ENCODE data around the gene GNAQ. TPM values are rescaled to one million over a fixed set of nuclear protein-coding genes. Genes with fewer than 3 reads are reported as not detected.

Gene GNAQ
- total and polyA plus RNA-seq, 2 of the 13 experiments (the other 11 are each of a cell fraction or from before 2014, with no cell fraction given) = 16.5 to 17.7 TPM

DNA sequence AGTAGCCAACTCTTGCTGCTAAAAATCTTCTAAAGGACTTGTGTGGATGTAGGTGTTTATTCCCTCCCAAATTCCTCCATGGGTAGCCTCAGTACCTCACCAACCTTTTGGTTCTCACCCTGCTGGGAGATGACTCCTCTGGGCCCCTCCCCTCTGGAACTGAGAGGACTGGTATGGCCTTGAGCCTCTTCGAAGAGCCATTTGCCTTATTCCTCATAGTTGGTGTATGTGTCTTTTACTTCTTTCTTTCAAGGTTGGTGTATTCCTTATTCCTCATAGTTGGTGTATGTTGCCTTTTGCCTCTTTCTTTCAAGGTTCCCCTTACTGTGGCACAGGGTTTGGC lies 48.3 kb downstream of the GNAQ start (continued):
- TF ChIP-seq, protein P1, sequence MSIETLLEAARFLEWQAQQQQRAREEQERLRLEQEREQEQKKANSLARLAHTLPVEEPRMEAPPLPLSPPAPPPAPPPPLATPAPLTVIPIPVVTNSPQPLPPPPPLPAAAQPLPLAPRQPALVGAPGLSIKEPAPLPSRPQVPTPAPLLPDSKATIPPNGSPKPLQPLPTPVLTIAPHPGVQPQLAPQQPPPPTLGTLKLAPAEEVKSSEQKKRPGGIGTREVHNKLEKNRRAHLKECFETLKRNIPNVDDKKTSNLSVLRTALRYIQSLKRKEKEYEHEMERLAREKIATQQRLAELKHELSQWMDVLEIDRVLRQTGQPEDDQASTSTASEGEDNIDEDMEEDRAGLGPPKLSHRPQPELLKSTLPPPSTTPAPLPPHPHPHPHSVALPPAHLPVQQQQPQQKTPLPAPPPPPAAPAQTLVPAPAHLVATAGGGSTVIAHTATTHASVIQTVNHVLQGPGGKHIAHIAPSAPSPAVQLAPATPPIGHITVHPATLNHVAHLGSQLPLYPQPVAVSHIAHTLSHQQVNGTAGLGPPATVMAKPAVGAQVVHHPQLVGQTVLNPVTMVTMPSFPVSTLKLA (IDR thresholded peaks at IDR 0.05) = no peak
- no peak for TF ChIP-seq FOXO1 (CRISPR knock-in tag; IDR thresholded peaks at IDR 0.05)
- TF ChIP-seq ZNF496 (CRISPR knock-in tag; IDR thresholded peaks at IDR 0.05; ENCODE audit: insufficient replicate concordance) = no peak
- no peak for TF ChIP-seq POLR2AphosphoS2 (IDR thresholded peaks at IDR 0.05; ENCODE audit: low read depth, low read length)
- TF ChIP-seq CREB1 (IDR thresholded peaks at IDR 0.05) = no peak
- TF ChIP-seq CREB1 (CRISPR knock-in tag; IDR thresholded peaks at IDR 0.05) = no peak
- no peak for TF ChIP-seq REL (CRISPR knock-in tag; conservative IDR thresholded peaks at IDR 0.05)
- TF ChIP-seq ZNF335 (CRISPR knock-in tag; IDR thresholded peaks at IDR 0.05) = no peak
- no peak for TF ChIP-seq XRCC5 (optimal IDR thresholded peaks at IDR 0.05; ENCODE audit: low read length)
- no peak for TF ChIP-seq FOXP1 (IDR thresholded peaks at IDR 0.05)
- no peak for TF ChIP-seq FOXP1 (CRISPR knock-in tag; IDR thresholded peaks at IDR 0.05)
- TF ChIP-seq, protein P2, sequence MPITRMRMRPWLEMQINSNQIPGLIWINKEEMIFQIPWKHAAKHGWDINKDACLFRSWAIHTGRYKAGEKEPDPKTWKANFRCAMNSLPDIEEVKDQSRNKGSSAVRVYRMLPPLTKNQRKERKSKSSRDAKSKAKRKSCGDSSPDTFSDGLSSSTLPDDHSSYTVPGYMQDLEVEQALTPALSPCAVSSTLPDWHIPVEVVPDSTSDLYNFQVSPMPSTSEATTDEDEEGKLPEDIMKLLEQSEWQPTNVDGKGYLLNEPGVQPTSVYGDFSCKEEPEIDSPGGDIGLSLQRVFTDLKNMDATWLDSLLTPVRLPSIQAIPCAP (CRISPR knock-in tag; IDR thresholded peaks at IDR 0.05; ENCODE audit: low read depth) = no peak
- no peak for TF ChIP-seq RFXAP (CRISPR knock-in tag; IDR thresholded peaks at IDR 0.05; ENCODE audit: borderline replicate concordance)
- TF ChIP-seq, protein P3, sequence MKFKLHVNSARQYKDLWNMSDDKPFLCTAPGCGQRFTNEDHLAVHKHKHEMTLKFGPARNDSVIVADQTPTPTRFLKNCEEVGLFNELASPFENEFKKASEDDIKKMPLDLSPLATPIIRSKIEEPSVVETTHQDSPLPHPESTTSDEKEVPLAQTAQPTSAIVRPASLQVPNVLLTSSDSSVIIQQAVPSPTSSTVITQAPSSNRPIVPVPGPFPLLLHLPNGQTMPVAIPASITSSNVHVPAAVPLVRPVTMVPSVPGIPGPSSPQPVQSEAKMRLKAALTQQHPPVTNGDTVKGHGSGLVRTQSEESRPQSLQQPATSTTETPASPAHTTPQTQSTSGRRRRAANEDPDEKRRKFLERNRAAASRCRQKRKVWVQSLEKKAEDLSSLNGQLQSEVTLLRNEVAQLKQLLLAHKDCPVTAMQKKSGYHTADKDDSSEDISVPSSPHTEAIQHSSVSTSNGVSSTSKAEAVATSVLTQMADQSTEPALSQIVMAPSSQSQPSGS (CRISPR knock-in tag; IDR thresholded peaks at IDR 0.05) = no peak

Data from HepG2 (cell line).